GM13976 (cell line): Measurements from ENCODE around the gene OSM.
"Not testable (repeated sequence)": the region's sequence is repeated elsewhere in the genome, so short reads cannot be mapped to it uniquely, and the experiment has no call there.

Experiments
- DNase-seq: peaks from one replicate; pipeline ENCODE4 v3.0.0; 2012; ENCODE audit warnings: low spot score
- CTCF ChIP-seq: IDR thresholded peaks from 2 replicates; pipeline ENCODE4 v1.5.1; 2012; ENCODE audit warnings: borderline replicate concordance, mild to moderate bottlenecking; ENCODE audit not compliant: insufficient read depth; ENCODE audit errors: extremely low read depth, missing control alignments, control extremely low read depth
- in situ Hi-C: fragments of 300-500 bp; cut with MboI; formaldehyde crosslinking; loops from one replicate; pipeline ENCODE4 v1.12.0; 2022; ENCODE audit warnings: low sequenced_read_pairs, mixed read lengths, inconsistent platforms; ENCODE audit not compliant: unreplicated experiment

Gene OSM

DNA sequence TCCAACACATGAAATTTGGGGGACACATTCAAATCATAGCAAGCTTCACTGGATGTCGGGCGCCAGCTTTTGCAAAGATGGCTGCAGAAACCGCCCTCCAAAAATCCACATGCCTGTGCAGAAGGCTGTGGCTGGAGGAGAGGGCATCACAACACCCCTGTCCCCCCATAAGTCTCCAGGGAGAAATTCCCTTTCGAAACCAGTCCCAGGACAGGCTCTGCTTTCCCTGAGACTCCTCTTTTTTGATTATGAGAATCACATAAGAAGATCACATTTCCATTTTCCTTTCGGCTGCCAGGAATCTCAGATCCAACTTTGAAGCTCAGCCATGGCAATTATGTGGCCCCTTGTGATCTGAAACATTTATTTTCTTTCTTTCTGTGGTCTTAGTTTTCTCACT is 29.8 kb downstream of the OSM start:
- in situ Hi-C loops = no loop called here
- no peak for TF ChIP-seq CTCF
- DNase-seq = no peak

DNA sequence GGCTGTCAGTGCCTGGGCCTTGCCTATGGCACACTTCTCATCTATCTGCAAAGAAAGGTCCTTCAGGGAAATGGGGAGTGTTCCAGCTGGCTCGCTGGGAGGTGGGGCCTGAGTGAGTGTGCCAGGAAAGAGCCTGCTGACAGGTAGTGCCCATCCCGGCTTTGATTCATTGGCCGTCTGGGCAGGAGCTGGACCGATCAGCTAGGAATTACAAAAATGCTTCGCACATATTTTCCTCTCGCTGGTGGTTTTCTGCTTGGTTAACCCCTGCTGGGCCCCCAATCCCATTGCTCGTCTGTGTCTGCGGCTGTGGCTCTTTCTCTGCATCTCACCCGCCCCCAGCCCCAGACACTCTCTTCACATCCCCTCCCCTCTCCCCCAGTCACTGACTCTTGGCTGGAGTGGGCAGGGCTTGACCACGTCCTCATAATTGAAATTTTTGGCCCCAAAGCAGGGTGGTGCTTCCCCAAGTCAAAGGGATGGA is 30.9 kb downstream of the OSM start:
- DNase-seq = no peak
- no peak for TF ChIP-seq CTCF
- in situ Hi-C loops = no loop called here

- TF ChIP-seq CTCF = no peak
- in situ Hi-C loops = no loop called here
- no peak for DNase-seq
Measured at GRCh38 chr22:30234786-30235470, 31.7 kb downstream of the OSM start.

GRCh38 chr22:30234325-30234724 is 32.3 kb downstream of the OSM start:
- DNase-seq, in situ Hi-C loops: not testable (repeated sequence)

DNA sequence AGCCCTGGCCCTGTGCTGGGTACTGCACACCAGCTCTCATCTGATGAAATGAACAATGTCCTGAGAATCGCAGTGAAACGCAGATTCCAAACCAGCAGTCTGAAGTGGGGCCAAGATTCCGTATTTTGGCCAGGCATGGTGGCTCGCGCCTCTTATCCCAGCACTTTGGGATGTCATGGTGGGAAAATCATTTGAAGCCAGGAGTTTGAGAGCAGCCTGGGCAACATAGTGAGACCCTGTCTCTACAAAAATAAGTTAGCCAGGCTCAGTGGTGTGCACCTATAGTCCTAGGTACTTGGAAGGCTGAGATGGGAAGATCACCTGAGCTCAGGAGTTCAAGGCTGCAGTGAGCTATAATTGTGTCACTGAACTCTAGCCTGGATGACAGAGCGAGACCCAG is 33.1 kb downstream of the OSM start:
- no peak for DNase-seq
- TF ChIP-seq CTCF = no peak
- in situ Hi-C loops = no loop called here

GRCh38 chr22:30232716-30233218 is 33.9 kb downstream of the OSM start:
- in situ Hi-C loops = no loop called here
- no peak for DNase-seq
- TF ChIP-seq CTCF = no peak

- TF ChIP-seq CTCF = no peak
- DNase-seq = no peak
- in situ Hi-C loops = no loop called here
Measured at GRCh38 chr22:30230787-30231461, 35.7 kb downstream of the OSM start.
